GM12892 (cell line): ENCODE measurements around the gene HMX1.

Experiments
- POLR2A ChIP-seq: IDR thresholded peaks from 2 replicates; pipeline ENCODE4 v1.6.1; 2011; ENCODE audit warnings: low read depth, low read length, control low read depth
- POLR2AphosphoS5 ChIP-seq: IDR thresholded peaks from 2 replicates; pipeline ENCODE4 v1.6.1; 2011; ENCODE audit warnings: low read depth, low read length, control low read depth
- TAF1 ChIP-seq: IDR thresholded peaks from 2 replicates; pipeline ENCODE4 v1.6.1; 2011; ENCODE audit warnings: low read depth, mild to moderate bottlenecking, control low read depth, low read length, borderline replicate concordance

GRCh38 chr4:8917321-8917811 lies 45.7 kb upstream of the HMX1 start:
- TF ChIP-seq POLR2AphosphoS5 (no peak), POLR2A (no peak), TAF1 (no peak)
